Measurements from ENCODE around the gene CAMK4.

The CAMK4 gene

DNA sequence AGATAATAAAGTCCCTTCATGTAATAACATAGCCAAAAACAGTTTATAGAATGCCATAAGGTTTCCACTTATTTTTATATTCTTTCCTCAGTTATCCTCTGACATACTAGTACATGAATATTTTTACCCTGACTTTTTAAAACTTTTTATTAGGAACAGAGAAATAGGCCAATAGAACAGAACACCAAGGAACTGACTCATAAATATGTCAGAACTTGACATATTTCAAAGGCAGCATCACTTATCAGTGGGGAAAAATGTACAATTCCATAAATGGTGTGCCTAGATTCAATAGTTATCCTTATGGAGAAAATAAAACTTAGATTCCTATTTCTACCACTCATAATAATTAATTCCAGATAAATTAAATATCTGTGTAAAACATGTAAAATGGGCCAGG, 278.8 kb downstream of the CAMK4 start:
- Histone ChIP-seq H3K9ac (ENCODE audit: low read depth, low read length) (peak overlapping the region; percentile 25), H3K27me3 (ENCODE audit: control insufficient read depth, insufficient read depth, low read length) (no peaks in the 10 kb centered on the region), H3K4me1 (ENCODE audit: control insufficient read depth, insufficient read depth, low read length) (peaks cover 30% of the 10 kb centered on the region), H3K36me3 (ENCODE audit: insufficient read depth, low read length) (peaks cover 37% of the 10 kb centered on the region), H3K9me3 (replicated peaks; ENCODE audit: low read length) (no peaks in the 10 kb centered on the region), H3K4me2 (ENCODE audit: low read length) (no peak overlapping the region), H3K4me3 (ENCODE audit: low read length) (no peak overlapping the region)

GRCh38 chr5:111505096-111505495, 280.9 kb downstream of the CAMK4 start:
- no peak overlapping the region for H3K9ac ChIP-seq (ENCODE audit: low read depth, low read length)
- H3K27me3 ChIP-seq (ENCODE audit: control insufficient read depth, insufficient read depth, low read length) = no peaks in the 10 kb centered on the region
- H3K4me3 ChIP-seq (ENCODE audit: low read length) = no peak overlapping the region
- peaks cover 38% of the 10 kb centered on the region for H3K4me1 ChIP-seq (ENCODE audit: control insufficient read depth, insufficient read depth, low read length)
- no peaks in the 10 kb centered on the region for H3K9me3 ChIP-seq (replicated peaks; ENCODE audit: low read length)
- H3K36me3 ChIP-seq (ENCODE audit: insufficient read depth, low read length) = peaks cover 23% of the 10 kb centered on the region
- H3K4me2 ChIP-seq (ENCODE audit: low read length) = no peak overlapping the region

GRCh38 chr5:111507276-111507675, 283.1 kb downstream of the CAMK4 start:
- peaks cover 44% of the 10 kb centered on the region for H3K4me1 ChIP-seq (ENCODE audit: control insufficient read depth, insufficient read depth, low read length)
- no peak overlapping the region for H3K4me3 ChIP-seq (ENCODE audit: low read length)
- H3K27me3 ChIP-seq (ENCODE audit: control insufficient read depth, insufficient read depth, low read length) = no peaks in the 10 kb centered on the region

DNA sequence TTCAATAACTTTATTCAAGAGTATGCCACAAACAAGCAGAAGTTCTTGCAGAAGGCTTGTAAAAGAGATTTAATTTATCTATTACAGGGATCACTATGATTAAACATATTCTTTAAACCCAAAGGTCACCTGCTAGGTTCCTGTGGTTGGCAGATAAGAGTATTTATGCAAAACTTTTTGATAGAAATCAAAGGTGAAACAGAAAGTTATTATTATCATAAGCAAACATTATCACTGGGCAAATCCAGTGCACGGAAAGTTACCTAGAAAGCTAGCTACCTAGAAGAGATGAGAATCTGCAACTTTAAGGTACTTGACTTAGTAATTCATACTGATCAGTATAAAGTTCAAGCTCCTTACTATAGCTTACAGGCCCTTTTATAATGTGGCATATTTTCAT, 284.9 kb downstream of the CAMK4 start:
- Histone ChIP-seq H3K9ac (ENCODE audit: low read depth, low read length) (no peak overlapping the region), H3K4me3 (ENCODE audit: low read length) (peak overlapping the region; percentile 1), H3K36me3 (ENCODE audit: insufficient read depth, low read length) (peaks cover 10% of the 10 kb centered on the region), H3K9me3 (replicated peaks; ENCODE audit: low read length) (no peaks in the 10 kb centered on the region), H3K4me2 (ENCODE audit: low read length) (peak overlapping the region; percentile 89), H3K4me1 (ENCODE audit: control insufficient read depth, insufficient read depth, low read length) (peaks cover 31% of the 10 kb centered on the region), H3K27me3 (ENCODE audit: control insufficient read depth, insufficient read depth, low read length) (no peaks in the 10 kb centered on the region)

More at GRCh38 chr5:111507276-111507675, 283.1 kb downstream of the CAMK4 start:
- peaks cover 10% of the 10 kb centered on the region for H3K36me3 ChIP-seq (ENCODE audit: insufficient read depth, low read length)
- H3K9me3 ChIP-seq (replicated peaks; ENCODE audit: low read length) = no peaks in the 10 kb centered on the region
- no peak overlapping the region for H3K4me2 ChIP-seq (ENCODE audit: low read length)
- no peak overlapping the region for H3K9ac ChIP-seq (ENCODE audit: low read depth, low read length)

DNA sequence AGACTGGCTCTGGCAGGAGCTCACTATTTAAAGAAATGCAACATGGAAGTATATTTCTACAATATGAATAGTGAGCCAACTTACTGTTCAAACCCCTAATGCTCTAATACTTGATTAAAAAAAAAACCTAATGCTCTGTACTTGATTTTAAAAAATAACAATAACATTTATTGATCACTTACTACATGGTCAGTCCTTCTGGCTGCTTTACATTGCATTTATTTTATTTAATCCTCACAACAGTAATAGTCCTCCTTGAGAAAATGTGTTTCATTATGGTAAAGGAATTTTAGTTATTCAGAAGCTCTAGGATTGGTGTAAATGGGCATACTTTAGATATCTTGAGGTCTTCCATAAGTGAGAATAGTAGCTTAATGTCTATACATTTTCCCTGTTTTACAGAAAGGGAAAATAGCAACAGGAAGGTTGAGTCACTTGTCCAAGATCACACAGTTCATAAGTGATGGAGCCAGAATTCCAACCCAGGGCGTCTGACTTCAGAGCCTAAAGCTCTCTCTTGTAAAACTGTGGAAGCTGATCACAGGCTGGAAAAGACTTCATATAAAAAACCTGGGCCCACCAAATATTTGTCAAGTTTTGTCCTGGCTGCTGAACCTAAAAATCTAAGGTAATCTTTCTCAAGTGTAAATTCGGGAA, 287.1 kb downstream of the CAMK4 start:
- Histone ChIP-seq H3K4me2 (ENCODE audit: low read length) (peak overlapping the region; percentile 89), H3K4me1 (ENCODE audit: control insufficient read depth, insufficient read depth, low read length) (peaks cover 18% of the 10 kb centered on the region), H3K36me3 (ENCODE audit: insufficient read depth, low read length) (no peaks in the 10 kb centered on the region), H3K4me3 (ENCODE audit: low read length) (peak overlapping the region; percentile 94), H3K9me3 (replicated peaks; ENCODE audit: low read length) (no peaks in the 10 kb centered on the region), H3K27me3 (ENCODE audit: control insufficient read depth, insufficient read depth, low read length) (no peaks in the 10 kb centered on the region), H3K9ac (ENCODE audit: low read depth, low read length) (peak overlapping the region; percentile 91)

- no peaks in the 10 kb centered on the region for H3K36me3 ChIP-seq (ENCODE audit: insufficient read depth, low read length)
- H3K9ac ChIP-seq (ENCODE audit: low read depth, low read length) = peak overlapping the region; percentile 91
- H3K27me3 ChIP-seq (ENCODE audit: control insufficient read depth, insufficient read depth, low read length) = no peaks in the 10 kb centered on the region
- H3K4me2 ChIP-seq (ENCODE audit: low read length) = peak overlapping the region; percentile 89
- peaks cover 18% of the 10 kb centered on the region for H3K4me1 ChIP-seq (ENCODE audit: control insufficient read depth, insufficient read depth, low read length)
- H3K4me3 ChIP-seq (ENCODE audit: low read length) = peak overlapping the region; percentile 94
- H3K9me3 ChIP-seq (replicated peaks; ENCODE audit: low read length) = no peaks in the 10 kb centered on the region
These were observed 287.7 kb downstream of the CAMK4 start for GRCh38 chr5:111511831-111512374.

GRCh38 chr5:111512375-111513130, 288.4 kb downstream of the CAMK4 start, which contains the start of gene STARD4:
Gene STARD4 (minus strand): TSS chr5:111512535. CDS start chr5:111507433, 5,102 bp downstream.
- Histone ChIP-seq H3K4me2 (ENCODE audit: low read length) (peak within 1 kb of the TSS; percentile 89), H3K4me3 (ENCODE audit: low read length) (peak within 1 kb of the TSS; percentile 94), H3K4me1 (ENCODE audit: control insufficient read depth, insufficient read depth, low read length) (peaks cover 18% of the 10 kb centered on the region), H3K36me3 (ENCODE audit: insufficient read depth, low read length) (no peaks in the 10 kb centered on the region), H3K9ac (ENCODE audit: low read depth, low read length) (peak within 1 kb of the TSS; percentile 91), H3K9me3 (replicated peaks; ENCODE audit: low read length) (no peaks in the 10 kb centered on the region), H3K27me3 (ENCODE audit: control insufficient read depth, insufficient read depth, low read length) (no peaks in the 10 kb centered on the region)

- H3K36me3 ChIP-seq (ENCODE audit: insufficient read depth, low read length) = no peaks in the 10 kb centered on the region
- peak overlapping the region; percentile 91 for H3K9ac ChIP-seq (ENCODE audit: low read depth, low read length)
These were observed 288.9 kb downstream of the CAMK4 start for GRCh38 chr5:111513131-111513520.

GRCh38 chr5:111514087-111514486, 289.9 kb downstream of the CAMK4 start:
- Histone ChIP-seq H3K27me3 (ENCODE audit: control insufficient read depth, insufficient read depth, low read length) (no peaks in the 10 kb centered on the region), H3K4me2 (ENCODE audit: low read length) (no peak overlapping the region), H3K9ac (ENCODE audit: low read depth, low read length) (no peak overlapping the region), H3K4me3 (ENCODE audit: low read length) (no peak overlapping the region), H3K36me3 (ENCODE audit: insufficient read depth, low read length) (no peaks in the 10 kb centered on the region), H3K4me1 (ENCODE audit: control insufficient read depth, insufficient read depth, low read length) (peaks cover 18% of the 10 kb centered on the region), H3K9me3 (replicated peaks; ENCODE audit: low read length) (no peaks in the 10 kb centered on the region)

More at GRCh38 chr5:111513131-111513520, 288.9 kb downstream of the CAMK4 start:
- H3K4me2 ChIP-seq (ENCODE audit: low read length) = peak overlapping the region; percentile 89
- no peaks in the 10 kb centered on the region for H3K27me3 ChIP-seq (ENCODE audit: control insufficient read depth, insufficient read depth, low read length)
- H3K9me3 ChIP-seq (replicated peaks; ENCODE audit: low read length) = no peaks in the 10 kb centered on the region
- H3K4me1 ChIP-seq (ENCODE audit: control insufficient read depth, insufficient read depth, low read length) = peaks cover 18% of the 10 kb centered on the region
- H3K4me3 ChIP-seq (ENCODE audit: low read length) = peak overlapping the region; percentile 94

DNA sequence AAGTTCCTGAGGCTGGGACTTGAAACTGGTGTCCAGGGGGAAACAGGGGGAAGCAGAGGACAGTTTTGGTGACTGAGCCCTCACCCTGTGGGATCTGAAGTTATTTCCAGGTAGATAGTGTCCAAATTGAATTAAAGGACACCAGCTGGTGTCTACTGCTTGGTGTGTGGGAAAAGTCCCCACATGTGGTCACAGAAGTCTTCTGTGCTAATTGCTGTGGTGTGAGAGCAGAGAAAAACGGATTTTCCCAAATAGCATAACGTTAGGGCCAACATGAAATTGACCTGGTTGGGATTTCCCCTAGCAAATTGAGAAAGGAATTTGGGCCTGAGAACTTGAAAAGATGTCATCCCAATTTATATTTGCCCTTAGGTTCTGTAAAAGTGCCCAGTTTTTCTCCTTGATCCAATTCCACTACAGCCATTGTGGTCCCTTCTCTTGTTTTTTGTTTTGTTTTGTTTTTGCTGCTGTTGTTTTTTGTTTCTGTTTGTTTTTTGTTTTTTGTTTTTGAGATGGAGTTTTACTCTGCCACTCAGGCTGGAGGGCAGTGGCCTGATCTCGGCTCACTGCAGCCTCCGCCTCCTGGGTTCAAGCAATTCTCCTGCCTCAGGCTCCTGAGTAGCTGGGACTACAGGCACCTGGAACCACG, 293.8 kb downstream of the CAMK4 start:
- no peaks in the 10 kb centered on the region for H3K36me3 ChIP-seq (ENCODE audit: insufficient read depth, low read length)
- no peak overlapping the region for H3K9ac ChIP-seq (ENCODE audit: low read depth, low read length)
- H3K27me3 ChIP-seq (ENCODE audit: control insufficient read depth, insufficient read depth, low read length) = no peaks in the 10 kb centered on the region
- no peak overlapping the region for H3K4me3 ChIP-seq (ENCODE audit: low read length)
- H3K4me2 ChIP-seq (ENCODE audit: low read length) = no peak overlapping the region
- H3K4me1 ChIP-seq (ENCODE audit: control insufficient read depth, insufficient read depth, low read length) = peaks cover 4% of the 10 kb centered on the region
- H3K9me3 ChIP-seq (replicated peaks; ENCODE audit: low read length) = no peaks in the 10 kb centered on the region

GRCh38 chr5:111518777-111519176, 294.6 kb downstream of the CAMK4 start:
- no peaks in the 10 kb centered on the region for H3K9me3 ChIP-seq (replicated peaks; ENCODE audit: low read length)

More at GRCh38 chr5:111518777-111519176, 294.6 kb downstream of the CAMK4 start:
- Histone ChIP-seq H3K27me3 (ENCODE audit: control insufficient read depth, insufficient read depth, low read length) (no peaks in the 10 kb centered on the region), H3K36me3 (ENCODE audit: insufficient read depth, low read length) (no peaks in the 10 kb centered on the region), H3K4me1 (ENCODE audit: control insufficient read depth, insufficient read depth, low read length) (peaks cover under 1% of the 10 kb centered on the region), H3K9ac (ENCODE audit: low read depth, low read length) (no peak overlapping the region), H3K4me2 (ENCODE audit: low read length) (no peak overlapping the region), H3K4me3 (ENCODE audit: low read length) (no peak overlapping the region)
